Thoracic aorta (tissue), 2 donors: ENCODE data around the gene TBC1D24. TPM values are rescaled to one million over a fixed set of nuclear protein-coding genes. Genes with fewer than 3 reads are reported as not detected.

Experiments
- ATAC-seq: fragments of 150-250 bp; one replicate; pipeline ENCODE4 v1.8.0; 2017; ENCODE audit warnings: low read depth; ENCODE audit not compliant: insufficient number of reproducible peaks, low FRiP score
- DNase-seq: peaks from one replicate; pipeline ENCODE4 v3.0.0-alpha.2; 2020; ENCODE audit warnings: low spot score
- H3K27ac ChIP-seq, 2 donors: fragments of 200-600 bp; sonication (generic); 1 replicate in 1 of 2; 2 replicates in 1 of 2; pipeline ENCODE4 v1.5.1; 2016; ENCODE audit warnings: mild to moderate bottlenecking in 2 of 2, moderate library complexity in 2 of 2
- H3K27me3 ChIP-seq: fragments of 200-600 bp; sonication (generic); replicated peaks from 2 replicates; pipeline ENCODE4 v1.6.0; 2016; ENCODE audit warnings: mild to moderate bottlenecking; ENCODE audit not compliant: insufficient read depth
- H3K36me3 ChIP-seq: fragments of 200-600 bp; sonication (generic); one replicate; pipeline ENCODE4 v1.5.1; 2016
- H3K4me1 ChIP-seq, 2 donors: fragments of 200-600 bp; sonication (generic); 1 replicate in 1 of 2; 2 replicates in 1 of 2; pipeline versions ENCODE4 v1.5.1 to v1.6.0; 2016; ENCODE audit warnings: low read depth in 2 of 2, mild to moderate bottlenecking in 1 of 2; ENCODE audit not compliant: control insufficient read depth in 1 of 2
- H3K4me3 ChIP-seq: fragments of 200-600 bp; sonication (generic); 2 replicates; pipeline ENCODE4 v1.5.1; 2016; ENCODE audit warnings: mild to moderate bottlenecking
- H3K9me3 ChIP-seq: fragments of 200-600 bp; sonication (generic); 2 replicates; pipeline ENCODE4 v1.5.1; 2016
- total RNA-seq, 2 donors: library from RNA; depleted of rRNA; stranded (reverse); fragments of >200 nt; gene quantifications; one replicate each; pipeline versions ENCODE4 v1.1.0 to v1.2.3, GENCODE V29; 2016
- TF ChIP-seq, protein P1 (sequence below): fragments of 200-600 bp; sonication (generic); IDR thresholded peaks from one replicate; pipeline ENCODE4 v1.5.1; 2019; ENCODE audit warnings: antibody characterized with exemption

The TBC1D24 gene
- total RNA-seq, 2 donors from 2014 or later, result 14.5 to 15.0 TPM

DNA sequence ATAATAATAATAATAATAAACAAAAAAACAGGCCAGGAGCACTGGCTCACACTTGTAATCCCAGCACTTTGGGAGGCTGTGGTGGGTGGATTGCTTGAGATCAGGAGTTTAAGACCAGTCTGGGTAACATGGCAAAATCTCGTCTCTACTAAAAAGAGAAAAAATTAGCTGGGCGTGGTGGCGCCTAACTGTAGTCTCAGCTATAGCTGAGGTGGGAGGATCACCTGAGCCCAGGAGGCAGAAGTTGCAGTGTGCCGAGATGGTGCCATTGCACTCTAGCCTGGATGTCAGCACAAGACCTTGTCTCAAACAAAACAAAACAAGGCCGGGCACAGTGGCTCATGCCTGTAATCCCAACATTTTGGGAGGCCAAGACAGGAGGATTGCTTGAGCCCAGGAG is 20.1 kb downstream of the TBC1D24 start:
- ATAC-seq, result no peak
- H3K27ac ChIP-seq, result no peak overlapping the region
- H3K36me3 ChIP-seq, result no peaks in the 10 kb centered on the region
- H3K4me1 ChIP-seq, result peaks cover 21 to 38% of the 10 kb centered on the region in 2 donors
- no peaks in the 10 kb centered on the region for H3K27me3 ChIP-seq
- no peaks in the 10 kb centered on the region for H3K9me3 ChIP-seq
- TF ChIP-seq, protein P1, sequence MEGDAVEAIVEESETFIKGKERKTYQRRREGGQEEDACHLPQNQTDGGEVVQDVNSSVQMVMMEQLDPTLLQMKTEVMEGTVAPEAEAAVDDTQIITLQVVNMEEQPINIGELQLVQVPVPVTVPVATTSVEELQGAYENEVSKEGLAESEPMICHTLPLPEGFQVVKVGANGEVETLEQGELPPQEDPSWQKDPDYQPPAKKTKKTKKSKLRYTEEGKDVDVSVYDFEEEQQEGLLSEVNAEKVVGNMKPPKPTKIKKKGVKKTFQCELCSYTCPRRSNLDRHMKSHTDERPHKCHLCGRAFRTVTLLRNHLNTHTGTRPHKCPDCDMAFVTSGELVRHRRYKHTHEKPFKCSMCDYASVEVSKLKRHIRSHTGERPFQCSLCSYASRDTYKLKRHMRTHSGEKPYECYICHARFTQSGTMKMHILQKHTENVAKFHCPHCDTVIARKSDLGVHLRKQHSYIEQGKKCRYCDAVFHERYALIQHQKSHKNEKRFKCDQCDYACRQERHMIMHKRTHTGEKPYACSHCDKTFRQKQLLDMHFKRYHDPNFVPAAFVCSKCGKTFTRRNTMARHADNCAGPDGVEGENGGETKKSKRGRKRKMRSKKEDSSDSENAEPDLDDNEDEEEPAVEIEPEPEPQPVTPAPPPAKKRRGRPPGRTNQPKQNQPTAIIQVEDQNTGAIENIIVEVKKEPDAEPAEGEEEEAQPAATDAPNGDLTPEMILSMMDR, result no peak
- DNase-seq, result no peak
- H3K4me3 ChIP-seq, result no peak overlapping the region

DNA sequence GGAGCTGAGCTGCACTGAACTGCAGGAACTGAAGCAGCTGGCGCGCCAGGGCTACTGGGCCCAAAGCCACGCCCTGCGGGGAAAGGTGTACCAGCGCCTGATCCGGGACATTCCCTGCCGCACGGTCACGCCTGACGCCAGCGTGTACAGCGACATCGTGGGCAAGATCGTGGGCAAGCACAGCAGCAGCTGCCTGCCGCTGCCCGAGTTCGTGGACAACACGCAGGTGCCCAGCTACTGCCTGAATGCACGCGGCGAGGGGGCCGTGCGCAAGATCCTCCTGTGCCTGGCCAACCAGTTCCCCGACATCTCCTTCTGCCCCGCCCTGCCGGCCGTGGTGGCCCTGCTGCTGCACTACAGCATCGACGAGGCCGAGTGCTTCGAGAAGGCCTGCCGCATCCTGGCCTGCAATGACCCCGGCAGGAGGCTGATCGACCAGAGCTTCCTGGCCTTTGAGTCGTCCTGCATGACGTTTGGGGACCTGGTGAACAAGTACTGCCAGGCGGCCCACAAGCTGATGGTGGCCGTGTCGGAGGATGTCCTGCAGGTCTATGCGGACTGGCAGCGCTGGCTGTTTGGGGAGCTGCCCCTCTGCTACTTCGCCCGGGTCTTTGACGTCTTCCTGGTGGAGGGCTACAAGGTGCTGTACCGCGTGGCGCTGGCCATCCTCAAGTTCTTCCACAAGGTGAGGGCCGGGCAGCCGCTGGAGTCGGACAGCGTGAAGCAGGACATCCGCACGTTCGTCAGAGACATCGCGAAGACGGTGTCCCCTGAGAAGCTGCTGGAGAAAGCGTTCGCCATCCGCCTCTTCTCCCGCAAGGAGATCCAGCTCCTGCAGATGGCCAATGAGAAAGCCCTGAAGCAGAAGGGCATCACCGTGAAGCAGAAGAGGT is 21.5 kb downstream of the TBC1D24 start:
- DNase-seq (no peak), ATAC-seq (no peak)
- TF ChIP-seq, protein P1, result no peak
- H3K4me1 ChIP-seq, result peaks cover 23 to 45% of the 10 kb centered on the region in 2 donors
- H3K9me3 ChIP-seq, result no peaks in the 10 kb centered on the region
- no peak overlapping the region for H3K27ac ChIP-seq
- no peaks in the 10 kb centered on the region for H3K27me3 ChIP-seq
- H3K4me3 ChIP-seq, result no peak overlapping the region
- no peaks in the 10 kb centered on the region for H3K36me3 ChIP-seq

DNA sequence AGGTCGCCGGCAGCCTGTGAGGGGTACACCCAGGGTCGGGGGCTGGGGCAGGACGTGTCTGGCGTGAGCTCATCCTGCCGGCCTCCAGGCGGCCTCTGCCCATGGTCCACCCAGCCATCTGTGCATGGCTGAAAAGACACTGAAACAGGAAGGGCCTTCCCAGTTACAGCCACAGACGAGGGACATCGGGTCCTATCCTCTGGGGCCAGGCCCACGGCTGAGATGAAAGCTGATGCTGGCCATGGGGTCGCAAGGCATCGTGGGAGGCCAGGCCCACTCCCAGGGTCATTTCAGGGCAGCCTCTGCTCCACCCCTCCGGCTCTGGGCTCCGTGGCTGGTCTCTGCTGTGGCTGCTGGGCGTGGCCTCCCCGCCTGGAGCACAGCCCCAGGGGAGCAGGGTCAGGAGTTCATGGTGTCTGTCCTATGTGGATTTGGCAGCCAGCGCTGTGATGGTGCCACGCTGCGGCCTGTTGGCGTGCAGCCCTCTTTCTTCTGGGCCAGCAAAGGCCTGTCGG is 22.2 kb downstream of the TBC1D24 start:
- TF ChIP-seq, protein P1, result no peak
- DNase-seq, result no peak
- ATAC-seq, result no peak
- Histone ChIP-seq H3K9me3 (no peaks in the 10 kb centered on the region), H3K36me3 (no peaks in the 10 kb centered on the region), H3K4me1 (peaks cover 29 to 52% of the 10 kb centered on the region in 2 donors), H3K27me3 (no peaks in the 10 kb centered on the region), H3K27ac (no peak overlapping the region), H3K4me3 (no peak overlapping the region)

DNA sequence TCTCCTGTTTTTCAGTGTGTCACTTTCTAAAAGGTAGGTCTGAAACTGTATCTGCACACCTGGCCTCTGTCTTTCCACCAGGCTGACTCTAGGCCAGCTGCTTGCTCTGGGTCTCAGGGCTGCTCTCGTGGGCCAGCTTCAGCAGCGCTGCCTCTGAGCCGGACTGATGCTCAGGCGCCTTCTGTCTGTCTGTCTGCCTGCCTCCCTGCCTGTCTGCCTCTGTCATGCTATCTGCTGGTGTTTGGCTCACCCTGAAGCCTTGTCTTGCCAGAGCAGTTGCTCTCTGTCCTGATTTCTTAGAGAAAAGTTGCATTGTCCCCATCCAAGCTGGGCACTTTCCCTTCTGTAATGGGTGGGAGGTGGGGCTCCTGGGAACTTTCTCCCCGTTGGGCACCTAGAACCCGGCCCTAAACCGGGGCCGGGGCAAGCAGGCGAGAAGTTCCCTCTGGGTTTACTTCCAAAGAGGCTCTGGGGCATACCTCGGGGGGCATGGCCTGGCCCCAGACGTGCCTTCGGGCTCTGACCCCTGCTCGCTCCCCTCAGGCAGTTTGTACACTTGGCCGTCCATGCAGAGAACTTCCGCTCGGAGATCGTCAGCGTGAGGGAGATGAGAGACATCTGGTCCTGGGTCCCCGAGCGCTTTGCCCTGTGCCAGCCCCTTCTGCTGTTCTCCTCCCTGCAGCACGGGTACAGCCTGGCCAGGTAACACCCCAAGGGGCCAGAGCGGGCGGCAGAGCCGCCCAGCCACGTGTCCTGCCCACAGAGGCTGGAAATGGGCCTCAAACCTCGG is 23.0 kb downstream of the TBC1D24 start:
- DNase-seq, result no peak
- Histone ChIP-seq H3K36me3 (no peaks in the 10 kb centered on the region), H3K4me3 (no peak overlapping the region), H3K4me1 (peaks cover 29 to 52% of the 10 kb centered on the region in 2 donors), H3K9me3 (no peaks in the 10 kb centered on the region), H3K27me3 (no peaks in the 10 kb centered on the region), H3K27ac (peak overlapping the region in 1 of 2 donors; percentile 10)
- TF ChIP-seq, protein P1, result no peak
- no peak for ATAC-seq
